HFFc6 (cell line): ENCODE measurements around the gene CDHR1. TPM values are rescaled to one million over a fixed set of nuclear protein-coding genes. Genes with fewer than 3 reads are reported as not detected.

Experiments used
- DNase-seq: peaks from one replicate; pipeline ENCODE4 v3.0.0-alpha.2; 2018
- H3K27ac Mint-ChIP-seq: 2 replicates; pipeline ENCODE4 v1.8.0; 2020; ENCODE audit warnings: mild to moderate bottlenecking, mixed read lengths
- H3K27me3 Mint-ChIP-seq: 2 replicates; pipeline ENCODE4 v1.8.0; 2021; ENCODE audit warnings: mild to moderate bottlenecking, moderate library complexity, mixed read lengths; ENCODE audit not compliant: insufficient read depth
- H3K36me3 Mint-ChIP-seq: 2 replicates; pipeline ENCODE4 v1.8.0; 2021; ENCODE audit warnings: low read depth, mixed read lengths
- H3K4me1 Mint-ChIP-seq: 2 replicates; pipeline ENCODE4 v1.8.0; 2020; ENCODE audit warnings: low read depth, mixed read lengths
- H3K4me3 Mint-ChIP-seq: 2 replicates; pipeline ENCODE4 v1.8.0; 2020; ENCODE audit warnings: mild to moderate bottlenecking, moderate library complexity, mixed read lengths
- H3K9me3 Mint-ChIP-seq: 2 replicates; pipeline ENCODE4 v1.8.0; 2020; ENCODE audit warnings: mild to moderate bottlenecking, mixed read lengths
- CTCF ChIP-seq: fragments of 200-600 bp; sonication (generic); IDR thresholded peaks from 2 replicates; pipeline ENCODE4 v1.5.0; 2021; ENCODE audit warnings: antibody characterized with exemption, mild to moderate bottlenecking
- total RNA-seq, 6 experiments: library from RNA; stranded (reverse); fragmentation: NEBNext Ultra II Directional; extraction: Animal tissue kit (Norgen Biotek cat#: 25700); gene quantifications; 2 replicates in 1 of 6; 3 replicates in 5 of 6; pipeline ENCODE4 v1.2.3, GENCODE V29; 2021

The CDHR1 gene
- total RNA-seq, 6 experiments from 2014 or later, result not detected

- Mint-ChIP-seq H3K4me1 (no peaks in the 10 kb centered on the region), H3K27ac (no peak overlapping the region; the same call in 1 of the 2 replicates), H3K27me3 (peaks cover 14% of the 10 kb centered on the region), H3K4me3 (no peak overlapping the region), H3K9me3 (no peaks in the 10 kb centered on the region), H3K36me3 (no peaks in the 10 kb centered on the region)
- no peak for DNase-seq
- no peak for TF ChIP-seq CTCF
Observed at GRCh38 chr10:84248794-84249193, 54.5 kb downstream of the CDHR1 start.

GRCh38 chr10:84254552-84255478, 60.5 kb downstream of the CDHR1 start:
- Mint-ChIP-seq H3K4me1 (peaks cover 6% of the 10 kb centered on the region; the same call in 1 of the 2 replicates), H3K4me3 (no peak overlapping the region), H3K9me3 (no peaks in the 10 kb centered on the region), H3K27me3 (peaks cover 20% of the 10 kb centered on the region), H3K36me3 (no peaks in the 10 kb centered on the region), H3K27ac (no peak overlapping the region)
- TF ChIP-seq CTCF, result no peak
- no peak for DNase-seq

- no peak for DNase-seq
- Mint-ChIP-seq H3K4me3 (0 out of 2 replicates have a peak overlapping the region, but pooled peaks have one; percentile 20), H3K27ac (no peak overlapping the region), H3K9me3 (no peaks in the 10 kb centered on the region), H3K4me1 (peaks cover 6% of the 10 kb centered on the region; the same call in 1 of the 2 replicates), H3K36me3 (no peaks in the 10 kb centered on the region), H3K27me3 (peaks cover 27% of the 10 kb centered on the region)
- TF ChIP-seq CTCF, result peak; percentile 77
Observed at GRCh38 chr10:84256510-84257342, 62.4 kb downstream of the CDHR1 start.

GRCh38 chr10:84257343-84258020, 63.1 kb downstream of the CDHR1 start:
- TF ChIP-seq CTCF, result peak; percentile 12; the same call in 1 of the 2 replicates
- Mint-ChIP-seq H3K27ac (no peak overlapping the region), H3K4me3 (no peak overlapping the region), H3K36me3 (no peaks in the 10 kb centered on the region), H3K9me3 (no peaks in the 10 kb centered on the region), H3K4me1 (peaks cover 6% of the 10 kb centered on the region; the same call in 1 of the 2 replicates), H3K27me3 (peaks cover 30% of the 10 kb centered on the region)
- no peak for DNase-seq

- H3K27me3 Mint-ChIP-seq, result peaks cover 25% of the 10 kb centered on the region
- H3K4me3 Mint-ChIP-seq, result no peak overlapping the region
Observed at GRCh38 chr10:84258034-84258695, 63.8 kb downstream of the CDHR1 start.

More at GRCh38 chr10:84258034-84258695, 63.8 kb downstream of the CDHR1 start:
- no peak overlapping the region for H3K27ac Mint-ChIP-seq
- H3K9me3 Mint-ChIP-seq, result no peaks in the 10 kb centered on the region
- TF ChIP-seq CTCF, result no peak
- H3K36me3 Mint-ChIP-seq, result no peaks in the 10 kb centered on the region
- H3K4me1 Mint-ChIP-seq, result peaks cover 6% of the 10 kb centered on the region; the same call in 1 of the 2 replicates
- no peak for DNase-seq
